ENCODE measurements around the gene TMPRSS4. TPM values are rescaled to one million over a fixed set of nuclear protein-coding genes. Genes with fewer than 3 reads are reported as not detected.
"Not testable (repeated sequence)": the region's sequence is repeated elsewhere in the genome, so short reads cannot be mapped to it uniquely, and the experiment has no call there.

Gene TMPRSS4
- total RNA-seq, 1 experiment from 2014 or later, result not detected

GRCh38 chr11:118060081-118060661 lies 16.7 kb upstream of the TMPRSS4 start:
- Histone ChIP-seq H3K9me2 (replicated peaks; ENCODE audit: insufficient read depth, low read length) (no peaks in the 10 kb centered on the region), H4K20me1 (ENCODE audit: insufficient read depth, low read depth, low read length) (no peaks in the 10 kb centered on the region), H3K36me3 (ENCODE audit: insufficient read depth, low read length) (no peaks in the 10 kb centered on the region), H3K79me2 (ENCODE audit: low read length) (no peaks in the 10 kb centered on the region), H3K4me3 (ENCODE audit: low read length) (no peak overlapping the region), H3K27me3 (ENCODE audit: low read length) (no peaks in the 10 kb centered on the region), H3K4me2 (ENCODE audit: low read depth, low read length, poor library complexity, severe bottlenecking) (no peak overlapping the region), H2AFZ (ENCODE audit: low read length) (no peak overlapping the region), H3K9me3 (ENCODE audit: low read length) (no peaks in the 10 kb centered on the region), H3K4me1 (ENCODE audit: low read length) (no peaks in the 10 kb centered on the region), H3K27ac (ENCODE audit: low read length) (no peak overlapping the region), H3K9ac (ENCODE audit: low read length) (no peak overlapping the region)
- DNase-seq, result no peak

- no peak for DNase-seq
- Histone ChIP-seq H3K9ac (ENCODE audit: low read length) (no peak overlapping the region), H3K4me2 (ENCODE audit: low read depth, low read length, poor library complexity, severe bottlenecking) (no peak overlapping the region), H3K4me1 (ENCODE audit: low read length) (no peaks in the 10 kb centered on the region), H3K27ac (ENCODE audit: low read length) (no peak overlapping the region), H3K9me2 (replicated peaks; ENCODE audit: insufficient read depth, low read length) (no peaks in the 10 kb centered on the region), H4K20me1 (ENCODE audit: insufficient read depth, low read depth, low read length) (no peaks in the 10 kb centered on the region), H3K36me3 (ENCODE audit: insufficient read depth, low read length) (no peaks in the 10 kb centered on the region), H3K9me3 (ENCODE audit: low read length) (no peaks in the 10 kb centered on the region), H3K79me2 (ENCODE audit: low read length) (no peaks in the 10 kb centered on the region), H2AFZ (ENCODE audit: low read length) (no peak overlapping the region), H3K4me3 (ENCODE audit: low read length) (no peak overlapping the region), H3K27me3 (ENCODE audit: low read length) (no peaks in the 10 kb centered on the region)
Measured at GRCh38 chr11:118060869-118061268, 16.0 kb upstream of the TMPRSS4 start.

- DNase-seq, result no peak
- H3K9ac ChIP-seq (ENCODE audit: low read length), result no peak overlapping the region
- H3K4me1 ChIP-seq (ENCODE audit: low read length), result no peaks in the 10 kb centered on the region
- no peaks in the 10 kb centered on the region for H3K27me3 ChIP-seq (ENCODE audit: low read length)
- H3K4me3 ChIP-seq (ENCODE audit: low read length), result no peak overlapping the region
- H3K79me2 ChIP-seq (ENCODE audit: low read length), result no peaks in the 10 kb centered on the region
- no peak overlapping the region for H2AFZ ChIP-seq (ENCODE audit: low read length)
- no peak overlapping the region for H3K27ac ChIP-seq (ENCODE audit: low read length)
- H3K9me3 ChIP-seq (ENCODE audit: low read length), result no peaks in the 10 kb centered on the region
- no peaks in the 10 kb centered on the region for H3K9me2 ChIP-seq (replicated peaks; ENCODE audit: insufficient read depth, low read length)
- H3K4me2 ChIP-seq (ENCODE audit: low read depth, low read length, poor library complexity, severe bottlenecking), result no peak overlapping the region
- H3K36me3 ChIP-seq (ENCODE audit: insufficient read depth, low read length), result no peaks in the 10 kb centered on the region
- H4K20me1 ChIP-seq (ENCODE audit: insufficient read depth, low read depth, low read length), result no peaks in the 10 kb centered on the region
Measured at GRCh38 chr11:118061586-118062125, 15.2 kb upstream of the TMPRSS4 start.

- H2AFZ ChIP-seq (ENCODE audit: low read length); H3K36me3 ChIP-seq (ENCODE audit: insufficient read depth, low read length); H3K4me3 ChIP-seq (ENCODE audit: low read length); H3K9me2 ChIP-seq (replicated peaks; ENCODE audit: insufficient read depth, low read length); H3K9ac ChIP-seq (ENCODE audit: low read length); H3K79me2 ChIP-seq (ENCODE audit: low read length); H3K9me3 ChIP-seq (ENCODE audit: low read length); H3K4me1 ChIP-seq (ENCODE audit: low read length); DNase-seq; H3K27ac ChIP-seq (ENCODE audit: low read length); H3K4me2 ChIP-seq (ENCODE audit: low read depth, low read length, poor library complexity, severe bottlenecking); H3K27me3 ChIP-seq (ENCODE audit: low read length); H4K20me1 ChIP-seq (ENCODE audit: insufficient read depth, low read depth, low read length): not testable (repeated sequence)
Measured at GRCh38 chr11:118062181-118062580, 14.7 kb upstream of the TMPRSS4 start.

GRCh38 chr11:118062631-118063030 lies 14.2 kb upstream of the TMPRSS4 start:
- not testable (repeated sequence) for H3K9me2 ChIP-seq (replicated peaks; ENCODE audit: insufficient read depth, low read length); H3K79me2 ChIP-seq (ENCODE audit: low read length); H2AFZ ChIP-seq (ENCODE audit: low read length); H3K9me3 ChIP-seq (ENCODE audit: low read length); H3K4me2 ChIP-seq (ENCODE audit: low read depth, low read length, poor library complexity, severe bottlenecking); H3K36me3 ChIP-seq (ENCODE audit: insufficient read depth, low read length); H4K20me1 ChIP-seq (ENCODE audit: insufficient read depth, low read depth, low read length); DNase-seq; H3K27ac ChIP-seq (ENCODE audit: low read length); H3K4me1 ChIP-seq (ENCODE audit: low read length); H3K4me3 ChIP-seq (ENCODE audit: low read length); H3K27me3 ChIP-seq (ENCODE audit: low read length); H3K9ac ChIP-seq (ENCODE audit: low read length)

GRCh38 chr11:118064956-118065355 lies 11.9 kb upstream of the TMPRSS4 start:
- no peaks in the 10 kb centered on the region for H3K4me1 ChIP-seq (ENCODE audit: low read length)
- no peak overlapping the region for H2AFZ ChIP-seq (ENCODE audit: low read length)
- H3K27me3 ChIP-seq (ENCODE audit: low read length), result no peaks in the 10 kb centered on the region
- no peaks in the 10 kb centered on the region for H4K20me1 ChIP-seq (ENCODE audit: insufficient read depth, low read depth, low read length)
- H3K9me3 ChIP-seq (ENCODE audit: low read length), result no peaks in the 10 kb centered on the region
- H3K36me3 ChIP-seq (ENCODE audit: insufficient read depth, low read length), result no peaks in the 10 kb centered on the region
- no peaks in the 10 kb centered on the region for H3K79me2 ChIP-seq (ENCODE audit: low read length)
- H3K27ac ChIP-seq (ENCODE audit: low read length), result no peak overlapping the region
- no peak overlapping the region for H3K4me2 ChIP-seq (ENCODE audit: low read depth, low read length, poor library complexity, severe bottlenecking)
- no peaks in the 10 kb centered on the region for H3K9me2 ChIP-seq (replicated peaks; ENCODE audit: insufficient read depth, low read length)
- no peak overlapping the region for H3K9ac ChIP-seq (ENCODE audit: low read length)
- DNase-seq, result no peak
- no peak overlapping the region for H3K4me3 ChIP-seq (ENCODE audit: low read length)

GRCh38 chr11:118065384-118065783 lies 11.5 kb upstream of the TMPRSS4 start:
- no peak overlapping the region for H3K4me3 ChIP-seq (ENCODE audit: low read length)
- H3K9me3 ChIP-seq (ENCODE audit: low read length), result no peaks in the 10 kb centered on the region
- H2AFZ ChIP-seq (ENCODE audit: low read length), result no peak overlapping the region
- H3K27me3 ChIP-seq (ENCODE audit: low read length), result no peaks in the 10 kb centered on the region
- H3K9me2 ChIP-seq (replicated peaks; ENCODE audit: insufficient read depth, low read length), result no peaks in the 10 kb centered on the region
- DNase-seq, result no peak
- no peaks in the 10 kb centered on the region for H3K79me2 ChIP-seq (ENCODE audit: low read length)
- no peak overlapping the region for H3K9ac ChIP-seq (ENCODE audit: low read length)
- no peaks in the 10 kb centered on the region for H4K20me1 ChIP-seq (ENCODE audit: insufficient read depth, low read depth, low read length)
- H3K27ac ChIP-seq (ENCODE audit: low read length), result no peak overlapping the region
- H3K4me2 ChIP-seq (ENCODE audit: low read depth, low read length, poor library complexity, severe bottlenecking), result no peak overlapping the region
- H3K36me3 ChIP-seq (ENCODE audit: insufficient read depth, low read length), result no peaks in the 10 kb centered on the region
- no peaks in the 10 kb centered on the region for H3K4me1 ChIP-seq (ENCODE audit: low read length)

GRCh38 chr11:118067006-118067405 lies 9.9 kb upstream of the TMPRSS4 start:
- H3K4me2 ChIP-seq (ENCODE audit: low read depth, low read length, poor library complexity, severe bottlenecking), result no peak overlapping the region
- no peak overlapping the region for H3K4me3 ChIP-seq (ENCODE audit: low read length)
- no peak overlapping the region for H3K27ac ChIP-seq (ENCODE audit: low read length)
- H3K9me3 ChIP-seq (ENCODE audit: low read length), result no peaks in the 10 kb centered on the region
- H3K36me3 ChIP-seq (ENCODE audit: insufficient read depth, low read length), result no peaks in the 10 kb centered on the region
- H3K27me3 ChIP-seq (ENCODE audit: low read length), result no peaks in the 10 kb centered on the region
- no peaks in the 10 kb centered on the region for H4K20me1 ChIP-seq (ENCODE audit: insufficient read depth, low read depth, low read length)
- H3K9ac ChIP-seq (ENCODE audit: low read length), result no peak overlapping the region
- no peaks in the 10 kb centered on the region for H3K79me2 ChIP-seq (ENCODE audit: low read length)
- no peaks in the 10 kb centered on the region for H3K4me1 ChIP-seq (ENCODE audit: low read length)
- no peak for DNase-seq
- H2AFZ ChIP-seq (ENCODE audit: low read length), result no peak overlapping the region
- H3K9me2 ChIP-seq (replicated peaks; ENCODE audit: insufficient read depth, low read length), result no peaks in the 10 kb centered on the region

Data from Karpas-422 (cell line).